ES-I3 (cell line): ENCODE data around the gene NTSR1.

Source experiments
- H3K36me3 ChIP-seq: 2 replicates; pipeline ENCODE4 v1.6.1; 2013; ENCODE audit warnings: mild to moderate bottlenecking, low read length, control low read depth, moderate library complexity; ENCODE audit not compliant: insufficient read depth
- H3K4me1 ChIP-seq: 2 replicates; pipeline ENCODE4 v1.6.1; 2013; ENCODE audit warnings: mild to moderate bottlenecking, control low read depth, low read length; ENCODE audit not compliant: insufficient read depth
- H3K9ac ChIP-seq: 2 replicates; pipeline ENCODE4 v1.6.1; 2013; ENCODE audit warnings: low read depth, mild to moderate bottlenecking, low read length, moderate library complexity
- H3K9me3 ChIP-seq: 2 replicates; pipeline ENCODE4 v1.6.1; 2013; ENCODE audit warnings: mild to moderate bottlenecking, low read length, moderate library complexity; ENCODE audit not compliant: control insufficient read depth, insufficient read depth

NTSR1 gene

GRCh38 chr20:62768551-62769287 lies 60.1 kb downstream of the NTSR1 start:
- Histone ChIP-seq H3K4me1 (peaks cover 6% of the 10 kb centered on the region), H3K36me3 (no peaks in the 10 kb centered on the region), H3K9me3 (no peaks in the 10 kb centered on the region), H3K9ac (no peak overlapping the region)

- Histone ChIP-seq H3K9me3 (no peaks in the 10 kb centered on the region), H3K36me3 (no peaks in the 10 kb centered on the region), H3K9ac (no peak overlapping the region), H3K4me1 (peaks cover 6% of the 10 kb centered on the region)
Observed at GRCh38 chr20:62769346-62770071, 60.9 kb downstream of the NTSR1 start.

- no peak overlapping the region for H3K9ac ChIP-seq
- no peaks in the 10 kb centered on the region for H3K9me3 ChIP-seq
- peaks cover 6% of the 10 kb centered on the region for H3K4me1 ChIP-seq
- H3K36me3 ChIP-seq = no peaks in the 10 kb centered on the region
Observed at GRCh38 chr20:62770111-62770910, 61.7 kb downstream of the NTSR1 start.

GRCh38 chr20:62770916-62771315 lies 62.3 kb downstream of the NTSR1 start:
- Histone ChIP-seq H3K36me3 (no peaks in the 10 kb centered on the region), H3K9me3 (no peaks in the 10 kb centered on the region), H3K9ac (no peak overlapping the region), H3K4me1 (peaks cover 6% of the 10 kb centered on the region)

GRCh38 chr20:62771396-62772102 lies 62.9 kb downstream of the NTSR1 start:
- no peaks in the 10 kb centered on the region for H3K9me3 ChIP-seq
- H3K36me3 ChIP-seq = no peaks in the 10 kb centered on the region
- H3K4me1 ChIP-seq = peaks cover 10% of the 10 kb centered on the region
- no peak overlapping the region for H3K9ac ChIP-seq

- Histone ChIP-seq H3K9ac (no peak overlapping the region), H3K36me3 (no peaks in the 10 kb centered on the region), H3K9me3 (no peaks in the 10 kb centered on the region), H3K4me1 (peaks cover 12% of the 10 kb centered on the region)
Observed at GRCh38 chr20:62772103-62772611, 63.5 kb downstream of the NTSR1 start.

- Histone ChIP-seq H3K4me1 (peaks cover 12% of the 10 kb centered on the region), H3K36me3 (no peaks in the 10 kb centered on the region), H3K9me3 (no peaks in the 10 kb centered on the region), H3K9ac (no peak overlapping the region)
Observed at GRCh38 chr20:62772619-62772989, 64.0 kb downstream of the NTSR1 start.

- no peaks in the 10 kb centered on the region for H3K36me3 ChIP-seq
- no peaks in the 10 kb centered on the region for H3K9me3 ChIP-seq
- peaks cover 9% of the 10 kb centered on the region for H3K4me1 ChIP-seq
- no peak overlapping the region for H3K9ac ChIP-seq
Observed at GRCh38 chr20:62772990-62773844, 64.6 kb downstream of the NTSR1 start.

GRCh38 chr20:62773845-62774714 lies 65.4 kb downstream of the NTSR1 start:
- H3K4me1 ChIP-seq = peaks cover 5% of the 10 kb centered on the region
- H3K36me3 ChIP-seq = no peaks in the 10 kb centered on the region
- no peak overlapping the region for H3K9ac ChIP-seq
- no peaks in the 10 kb centered on the region for H3K9me3 ChIP-seq

GRCh38 chr20:62774762-62775161 lies 66.1 kb downstream of the NTSR1 start:
- no peaks in the 10 kb centered on the region for H3K36me3 ChIP-seq
- H3K9me3 ChIP-seq = no peaks in the 10 kb centered on the region
- peaks cover 5% of the 10 kb centered on the region for H3K4me1 ChIP-seq
- no peak overlapping the region for H3K9ac ChIP-seq

- Histone ChIP-seq H3K9me3 (no peaks in the 10 kb centered on the region), H3K9ac (no peak overlapping the region), H3K36me3 (no peaks in the 10 kb centered on the region), H3K4me1 (peaks cover 5% of the 10 kb centered on the region)
Observed at GRCh38 chr20:62775206-62775605, 66.6 kb downstream of the NTSR1 start.

GRCh38 chr20:62776035-62776691 lies 67.5 kb downstream of the NTSR1 start:
- H3K4me1 ChIP-seq = peaks cover 5% of the 10 kb centered on the region
- H3K36me3 ChIP-seq = no peaks in the 10 kb centered on the region
- H3K9ac ChIP-seq = peak overlapping the region; percentile 45
- H3K9me3 ChIP-seq = no peaks in the 10 kb centered on the region
